ENCODE data around the gene SDK2.

DNA sequence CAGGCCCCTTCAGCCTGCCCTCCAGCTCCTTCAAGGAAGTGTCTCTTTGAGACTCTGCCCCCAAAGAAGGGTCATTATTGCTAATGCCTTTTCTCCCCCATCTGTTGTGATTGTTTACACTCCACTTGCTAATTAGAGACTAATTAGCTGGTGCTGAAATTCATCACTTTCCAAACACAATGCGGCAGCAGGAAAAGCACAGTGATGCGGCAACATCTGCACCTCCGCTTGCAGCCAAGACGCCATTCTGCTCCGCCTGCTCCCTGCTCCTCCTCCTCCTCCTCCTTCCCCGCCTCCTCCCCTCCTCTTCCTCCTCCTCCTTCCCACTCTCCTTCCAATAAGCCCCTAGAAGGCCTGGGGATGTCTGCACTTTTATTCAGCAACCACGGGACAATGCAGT is 110.5 kb downstream of the SDK2 start:
- TF ChIP-seq EP300 (IDR thresholded peaks at IDR 0.05): no peak
- TF ChIP-seq, protein P1, sequence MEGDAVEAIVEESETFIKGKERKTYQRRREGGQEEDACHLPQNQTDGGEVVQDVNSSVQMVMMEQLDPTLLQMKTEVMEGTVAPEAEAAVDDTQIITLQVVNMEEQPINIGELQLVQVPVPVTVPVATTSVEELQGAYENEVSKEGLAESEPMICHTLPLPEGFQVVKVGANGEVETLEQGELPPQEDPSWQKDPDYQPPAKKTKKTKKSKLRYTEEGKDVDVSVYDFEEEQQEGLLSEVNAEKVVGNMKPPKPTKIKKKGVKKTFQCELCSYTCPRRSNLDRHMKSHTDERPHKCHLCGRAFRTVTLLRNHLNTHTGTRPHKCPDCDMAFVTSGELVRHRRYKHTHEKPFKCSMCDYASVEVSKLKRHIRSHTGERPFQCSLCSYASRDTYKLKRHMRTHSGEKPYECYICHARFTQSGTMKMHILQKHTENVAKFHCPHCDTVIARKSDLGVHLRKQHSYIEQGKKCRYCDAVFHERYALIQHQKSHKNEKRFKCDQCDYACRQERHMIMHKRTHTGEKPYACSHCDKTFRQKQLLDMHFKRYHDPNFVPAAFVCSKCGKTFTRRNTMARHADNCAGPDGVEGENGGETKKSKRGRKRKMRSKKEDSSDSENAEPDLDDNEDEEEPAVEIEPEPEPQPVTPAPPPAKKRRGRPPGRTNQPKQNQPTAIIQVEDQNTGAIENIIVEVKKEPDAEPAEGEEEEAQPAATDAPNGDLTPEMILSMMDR (IDR thresholded peaks at IDR 0.05): no peak

All from ovary (tissue), 3 donors.